WTC11 (cell line): ENCODE measurements around the gene BRI3BP. TPM values are rescaled to one million over a fixed set of nuclear protein-coding genes. Genes with fewer than 3 reads are reported as not detected.

Source experiments
- ATAC-seq: fragments of 200-7000 bp; cut with Tn5 transposase; 2 replicates; pipeline ENCODE4 v1.10.0; 2021; ENCODE audit warnings: mild to moderate bottlenecking, moderate library complexity
- CTCF ChIA-PET: fragments of 300-600 bp; sonication (Branson Sonifier 250); formaldehyde crosslinking; loops from one replicate; lab custom pipeline; 2021; ENCODE audit warnings: antibody characterized with exemption; lab: Charles Lee
- POLR2A ChIA-PET: fragments of 350-600 bp; sonication (Branson Sonifier 250); formaldehyde crosslinking; loops from one replicate; lab custom pipeline; 2021; ENCODE audit warnings: antibody characterized with exemption; lab: Charles Lee
- DNase-seq: peaks from one replicate; pipeline ENCODE4 v3.0.0; 2021; ENCODE audit warnings: low spot score
- H3K27ac Mint-ChIP-seq: 2 replicates; pipeline ENCODE4 v1.8.0; 2021; ENCODE audit warnings: mixed read lengths
- H3K27me3 Mint-ChIP-seq: 2 replicates; pipeline ENCODE4 v1.8.0; 2021; ENCODE audit warnings: low read depth, mild to moderate bottlenecking, moderate library complexity, mixed read lengths
- H3K36me3 Mint-ChIP-seq: 2 replicates; pipeline ENCODE4 v1.8.0; 2021; ENCODE audit warnings: mixed read lengths
- H3K4me1 Mint-ChIP-seq: 2 replicates; pipeline ENCODE4 v1.8.0; 2022; ENCODE audit warnings: mixed read lengths
- H3K4me3 Mint-ChIP-seq: 2 replicates; pipeline ENCODE4 v1.8.0; 2021; ENCODE audit warnings: mild to moderate bottlenecking, moderate library complexity, mixed read lengths
- H3K9me3 Mint-ChIP-seq: 2 replicates; pipeline ENCODE4 v1.8.0; 2021; ENCODE audit warnings: mixed read lengths
- JUN ChIP-seq: sonication (generic); formaldehyde crosslinking; IDR thresholded peaks from 2 replicates; pipeline ENCODE4 v1.8.0; 2023; ENCODE audit warnings: mild to moderate bottlenecking, missing genetic modification reagents
- NFE2L1 ChIP-seq: sonication (generic); formaldehyde crosslinking; IDR thresholded peaks from 2 replicates; pipeline ENCODE4 v1.8.1; 2023; ENCODE audit warnings: missing genetic modification reagents
- NR3C1 ChIP-seq: sonication (generic); formaldehyde crosslinking; conservative IDR thresholded peaks from 2 replicates; pipeline ENCODE4 v1.8.1; 2023; ENCODE audit warnings: low read depth, mild to moderate bottlenecking, missing genetic modification reagents
- TEAD4 ChIP-seq: sonication (generic); formaldehyde crosslinking; IDR thresholded peaks from 2 replicates; pipeline ENCODE4 v1.8.0; 2022; ENCODE audit warnings: mild to moderate bottlenecking, missing genetic modification reagents
- ZBTB21 ChIP-seq: sonication (generic); formaldehyde crosslinking; IDR thresholded peaks from 2 replicates; pipeline ENCODE4 v1.8.1; 2023; ENCODE audit warnings: mild to moderate bottlenecking, missing genetic modification reagents, borderline replicate concordance
- ZNF138 ChIP-seq: sonication (generic); formaldehyde crosslinking; conservative IDR thresholded peaks from 2 replicates; pipeline ENCODE4 v1.8.1; 2022; ENCODE audit warnings: mild to moderate bottlenecking, moderate library complexity, missing genetic modification reagents
- ZNF396 ChIP-seq: fragments of 250-450 bp; sonication (Bioruptor Pico); IDR thresholded peaks from 2 replicates; pipeline ENCODE4 v1.8.0; 2021; ENCODE audit warnings: mild to moderate bottlenecking, moderate library complexity, borderline replicate concordance
- total RNA-seq: library from RNA; stranded (reverse); gene quantifications from 3 replicates; pipeline ENCODE4 v1.2.3, GENCODE V29; 2021
- TF ChIP-seq, protein P1 (sequence below): fragments of 250-450 bp; sonication (Bioruptor Pico); IDR thresholded peaks from 2 replicates; pipeline ENCODE4 v1.9.0; 2021; ENCODE audit warnings: mild to moderate bottlenecking, borderline replicate concordance
- TF ChIP-seq, protein P2 (sequence below): fragments of 250-450 bp; sonication (Bioruptor Pico); conservative IDR thresholded peaks from 2 replicates; pipeline ENCODE4 v1.9.0; 2021; ENCODE audit warnings: mild to moderate bottlenecking
- TF ChIP-seq, protein P3 (sequence below): sonication (generic); formaldehyde crosslinking; IDR thresholded peaks from 2 replicates; pipeline ENCODE4 v1.8.1; 2022; ENCODE audit warnings: low read depth, missing genetic modification reagents, borderline replicate concordance
- TF ChIP-seq, protein P4 (sequence below): fragments of 250-450 bp; sonication (Bioruptor Pico); IDR thresholded peaks from 2 replicates; pipeline ENCODE4 v1.9.0; 2021; ENCODE audit warnings: moderate library complexity, mild to moderate bottlenecking, inconsistent platforms, borderline replicate concordance
- TF ChIP-seq, protein P5 (sequence below): sonication (generic); formaldehyde crosslinking; IDR thresholded peaks from 2 replicates; pipeline ENCODE4 v1.8.0; 2023; ENCODE audit warnings: missing genetic modification reagents
- TF ChIP-seq, protein P6 (sequence below): sonication (generic); formaldehyde crosslinking; IDR thresholded peaks from 2 replicates; pipeline ENCODE4 v1.8.0; 2022; ENCODE audit warnings: mild to moderate bottlenecking, missing genetic modification reagents
- TF ChIP-seq, protein P7 (sequence below): fragments of 200-600 bp; IDR thresholded peaks from 2 replicates; pipeline ENCODE4 v1.8.0; 2022; ENCODE audit warnings: antibody characterized with exemption

Gene BRI3BP
- total RNA-seq, 1 experiment from 2014 or later: 11.9 TPM

DNA sequence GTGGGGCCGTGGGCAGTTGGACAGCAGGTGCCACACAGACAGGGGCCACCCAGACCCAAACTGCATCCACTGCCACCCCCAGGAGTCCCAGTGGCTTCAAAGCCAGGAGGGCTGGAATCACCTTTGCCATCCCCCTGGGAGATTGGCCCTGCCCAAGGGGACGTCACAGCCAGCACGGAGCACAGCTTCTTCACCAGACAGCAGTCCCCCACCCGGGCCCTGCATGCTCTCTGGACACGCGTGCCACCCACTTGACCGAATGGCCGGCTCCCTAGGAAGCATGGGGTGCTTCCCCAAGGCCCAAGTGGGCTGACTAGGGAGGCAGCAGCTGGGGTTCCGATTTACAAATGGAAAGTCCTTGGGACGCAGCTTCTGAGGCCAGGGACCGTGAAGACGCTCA lies 21.8 kb upstream of the BRI3BP start:
- DNase-seq: no peak
- H3K36me3 Mint-ChIP-seq: peaks cover 42% of the 10 kb centered on the region
- no peak overlapping the region for H3K4me3 Mint-ChIP-seq
- H3K27me3 Mint-ChIP-seq: no peaks in the 10 kb centered on the region
- TF ChIP-seq, protein P1, sequence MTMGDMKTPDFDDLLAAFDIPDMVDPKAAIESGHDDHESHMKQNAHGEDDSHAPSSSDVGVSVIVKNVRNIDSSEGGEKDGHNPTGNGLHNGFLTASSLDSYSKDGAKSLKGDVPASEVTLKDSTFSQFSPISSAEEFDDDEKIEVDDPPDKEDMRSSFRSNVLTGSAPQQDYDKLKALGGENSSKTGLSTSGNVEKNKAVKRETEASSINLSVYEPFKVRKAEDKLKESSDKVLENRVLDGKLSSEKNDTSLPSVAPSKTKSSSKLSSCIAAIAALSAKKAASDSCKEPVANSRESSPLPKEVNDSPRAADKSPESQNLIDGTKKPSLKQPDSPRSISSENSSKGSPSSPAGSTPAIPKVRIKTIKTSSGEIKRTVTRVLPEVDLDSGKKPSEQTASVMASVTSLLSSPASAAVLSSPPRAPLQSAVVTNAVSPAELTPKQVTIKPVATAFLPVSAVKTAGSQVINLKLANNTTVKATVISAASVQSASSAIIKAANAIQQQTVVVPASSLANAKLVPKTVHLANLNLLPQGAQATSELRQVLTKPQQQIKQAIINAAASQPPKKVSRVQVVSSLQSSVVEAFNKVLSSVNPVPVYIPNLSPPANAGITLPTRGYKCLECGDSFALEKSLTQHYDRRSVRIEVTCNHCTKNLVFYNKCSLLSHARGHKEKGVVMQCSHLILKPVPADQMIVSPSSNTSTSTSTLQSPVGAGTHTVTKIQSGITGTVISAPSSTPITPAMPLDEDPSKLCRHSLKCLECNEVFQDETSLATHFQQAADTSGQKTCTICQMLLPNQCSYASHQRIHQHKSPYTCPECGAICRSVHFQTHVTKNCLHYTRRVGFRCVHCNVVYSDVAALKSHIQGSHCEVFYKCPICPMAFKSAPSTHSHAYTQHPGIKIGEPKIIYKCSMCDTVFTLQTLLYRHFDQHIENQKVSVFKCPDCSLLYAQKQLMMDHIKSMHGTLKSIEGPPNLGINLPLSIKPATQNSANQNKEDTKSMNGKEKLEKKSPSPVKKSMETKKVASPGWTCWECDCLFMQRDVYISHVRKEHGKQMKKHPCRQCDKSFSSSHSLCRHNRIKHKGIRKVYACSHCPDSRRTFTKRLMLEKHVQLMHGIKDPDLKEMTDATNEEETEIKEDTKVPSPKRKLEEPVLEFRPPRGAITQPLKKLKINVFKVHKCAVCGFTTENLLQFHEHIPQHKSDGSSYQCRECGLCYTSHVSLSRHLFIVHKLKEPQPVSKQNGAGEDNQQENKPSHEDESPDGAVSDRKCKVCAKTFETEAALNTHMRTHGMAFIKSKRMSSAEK: no peak
- TF ChIP-seq, protein P2, sequence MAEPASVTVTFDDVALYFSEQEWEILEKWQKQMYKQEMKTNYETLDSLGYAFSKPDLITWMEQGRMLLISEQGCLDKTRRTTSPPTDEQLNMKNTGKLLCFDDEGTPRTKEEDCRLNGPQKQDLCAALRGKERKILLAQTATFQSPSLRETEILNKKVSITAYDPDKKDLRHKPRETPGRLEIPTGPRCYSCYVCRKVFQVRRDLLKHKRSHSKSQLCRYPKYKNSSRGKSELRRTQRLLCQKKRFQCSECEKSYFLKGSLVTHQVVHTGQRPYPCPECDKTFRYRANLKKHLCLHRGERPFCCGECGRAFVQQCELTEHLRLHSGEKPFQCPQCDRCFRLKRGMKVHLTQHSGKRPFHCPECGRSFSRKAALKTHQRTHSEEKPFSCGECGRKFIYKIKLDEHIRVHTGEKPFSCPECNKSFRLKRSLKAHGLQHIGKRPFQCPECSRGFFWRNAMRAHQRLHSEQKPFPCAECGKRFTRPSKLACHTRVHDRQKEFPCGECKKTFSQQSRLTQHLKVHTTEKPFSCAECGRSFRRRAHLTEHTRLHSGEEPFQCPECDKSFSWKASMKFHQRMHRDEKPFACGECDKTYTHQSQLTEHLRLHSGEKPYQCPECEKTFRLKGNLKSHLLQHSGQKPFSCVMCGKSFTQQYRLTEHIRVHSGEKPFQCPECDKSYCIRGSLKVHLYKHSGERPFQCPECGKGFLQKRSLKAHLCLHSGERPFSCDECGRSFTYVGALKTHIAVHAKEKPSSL (CRISPR knock-in tag): no peak
- TF ChIP-seq ZNF396 (no peak), TEAD4 (CRISPR knock-in tag) (no peak), NFE2L1 (CRISPR knock-in tag) (no peak), NR3C1 (no peak), ZBTB21 (no peak), JUN (no peak), ZNF138 (CRISPR knock-in tag) (no peak)
- TF ChIP-seq, protein P3, sequence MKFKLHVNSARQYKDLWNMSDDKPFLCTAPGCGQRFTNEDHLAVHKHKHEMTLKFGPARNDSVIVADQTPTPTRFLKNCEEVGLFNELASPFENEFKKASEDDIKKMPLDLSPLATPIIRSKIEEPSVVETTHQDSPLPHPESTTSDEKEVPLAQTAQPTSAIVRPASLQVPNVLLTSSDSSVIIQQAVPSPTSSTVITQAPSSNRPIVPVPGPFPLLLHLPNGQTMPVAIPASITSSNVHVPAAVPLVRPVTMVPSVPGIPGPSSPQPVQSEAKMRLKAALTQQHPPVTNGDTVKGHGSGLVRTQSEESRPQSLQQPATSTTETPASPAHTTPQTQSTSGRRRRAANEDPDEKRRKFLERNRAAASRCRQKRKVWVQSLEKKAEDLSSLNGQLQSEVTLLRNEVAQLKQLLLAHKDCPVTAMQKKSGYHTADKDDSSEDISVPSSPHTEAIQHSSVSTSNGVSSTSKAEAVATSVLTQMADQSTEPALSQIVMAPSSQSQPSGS (CRISPR knock-in tag): no peak
- TF ChIP-seq, protein P4, sequence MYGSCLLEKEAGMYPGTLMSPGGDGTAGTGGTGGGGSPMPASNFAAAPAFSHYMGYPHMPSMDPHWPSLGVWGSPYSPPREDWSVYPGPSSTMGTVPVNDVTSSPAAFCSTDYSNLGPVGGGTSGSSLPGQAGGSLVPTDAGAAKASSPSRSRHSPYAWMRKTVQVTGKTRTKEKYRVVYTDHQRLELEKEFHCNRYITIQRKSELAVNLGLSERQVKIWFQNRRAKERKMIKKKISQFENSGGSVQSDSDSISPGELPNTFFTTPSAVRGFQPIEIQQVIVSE: no peak
- TF ChIP-seq, protein P5, sequence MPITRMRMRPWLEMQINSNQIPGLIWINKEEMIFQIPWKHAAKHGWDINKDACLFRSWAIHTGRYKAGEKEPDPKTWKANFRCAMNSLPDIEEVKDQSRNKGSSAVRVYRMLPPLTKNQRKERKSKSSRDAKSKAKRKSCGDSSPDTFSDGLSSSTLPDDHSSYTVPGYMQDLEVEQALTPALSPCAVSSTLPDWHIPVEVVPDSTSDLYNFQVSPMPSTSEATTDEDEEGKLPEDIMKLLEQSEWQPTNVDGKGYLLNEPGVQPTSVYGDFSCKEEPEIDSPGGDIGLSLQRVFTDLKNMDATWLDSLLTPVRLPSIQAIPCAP: no peak
- TF ChIP-seq, protein P6, sequence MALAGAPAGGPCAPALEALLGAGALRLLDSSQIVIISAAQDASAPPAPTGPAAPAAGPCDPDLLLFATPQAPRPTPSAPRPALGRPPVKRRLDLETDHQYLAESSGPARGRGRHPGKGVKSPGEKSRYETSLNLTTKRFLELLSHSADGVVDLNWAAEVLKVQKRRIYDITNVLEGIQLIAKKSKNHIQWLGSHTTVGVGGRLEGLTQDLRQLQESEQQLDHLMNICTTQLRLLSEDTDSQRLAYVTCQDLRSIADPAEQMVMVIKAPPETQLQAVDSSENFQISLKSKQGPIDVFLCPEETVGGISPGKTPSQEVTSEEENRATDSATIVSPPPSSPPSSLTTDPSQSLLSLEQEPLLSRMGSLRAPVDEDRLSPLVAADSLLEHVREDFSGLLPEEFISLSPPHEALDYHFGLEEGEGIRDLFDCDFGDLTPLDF (CRISPR knock-in tag): no peak
- TF ChIP-seq, protein P7, sequence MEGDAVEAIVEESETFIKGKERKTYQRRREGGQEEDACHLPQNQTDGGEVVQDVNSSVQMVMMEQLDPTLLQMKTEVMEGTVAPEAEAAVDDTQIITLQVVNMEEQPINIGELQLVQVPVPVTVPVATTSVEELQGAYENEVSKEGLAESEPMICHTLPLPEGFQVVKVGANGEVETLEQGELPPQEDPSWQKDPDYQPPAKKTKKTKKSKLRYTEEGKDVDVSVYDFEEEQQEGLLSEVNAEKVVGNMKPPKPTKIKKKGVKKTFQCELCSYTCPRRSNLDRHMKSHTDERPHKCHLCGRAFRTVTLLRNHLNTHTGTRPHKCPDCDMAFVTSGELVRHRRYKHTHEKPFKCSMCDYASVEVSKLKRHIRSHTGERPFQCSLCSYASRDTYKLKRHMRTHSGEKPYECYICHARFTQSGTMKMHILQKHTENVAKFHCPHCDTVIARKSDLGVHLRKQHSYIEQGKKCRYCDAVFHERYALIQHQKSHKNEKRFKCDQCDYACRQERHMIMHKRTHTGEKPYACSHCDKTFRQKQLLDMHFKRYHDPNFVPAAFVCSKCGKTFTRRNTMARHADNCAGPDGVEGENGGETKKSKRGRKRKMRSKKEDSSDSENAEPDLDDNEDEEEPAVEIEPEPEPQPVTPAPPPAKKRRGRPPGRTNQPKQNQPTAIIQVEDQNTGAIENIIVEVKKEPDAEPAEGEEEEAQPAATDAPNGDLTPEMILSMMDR: no peak
- CTCF ChIA-PET: no interaction called here
- POLR2A ChIA-PET: no interaction called here
- H3K9me3 Mint-ChIP-seq: no peaks in the 10 kb centered on the region
- H3K4me1 Mint-ChIP-seq: no peaks in the 10 kb centered on the region
- no peak overlapping the region for H3K27ac Mint-ChIP-seq
- ATAC-seq: no peak
